ENCODE results near the gene APBB1IP. TPM values are rescaled to one million over a fixed set of nuclear protein-coding genes. Genes with fewer than 3 reads are reported as not detected.
"Not testable (repeated sequence)": the region's sequence is repeated elsewhere in the genome, so short reads cannot be mapped to it uniquely, and the experiment has no call there.

APBB1IP gene
- total RNA-seq, 1 donor from 2014 or later: under 0.01 TPM

GRCh38 chr10:26555719-26556368 is 117.7 kb downstream of the APBB1IP start:
- DNase-seq (ENCODE audit: low read depth in 2 of 2): no peak

GRCh38 chr10:26556748-26557640 is 118.9 kb downstream of the APBB1IP start:
- DNase-seq (ENCODE audit: low read depth in 2 of 2): peak; percentile 27 to 54

- DNase-seq (ENCODE audit: low read depth in 2 of 2): no peak
These were observed 119.5 kb downstream of the APBB1IP start for GRCh38 chr10:26557641-26558014.

GRCh38 chr10:26566525-26567350 is 128.6 kb downstream of the APBB1IP start:
- DNase-seq (ENCODE audit: low read depth in 2 of 2): no peak

- no peak for DNase-seq (ENCODE audit: low read depth in 2 of 2)
These were observed 129.2 kb downstream of the APBB1IP start for GRCh38 chr10:26567351-26567721.

- no peak for DNase-seq (ENCODE audit: low read depth in 2 of 2)
These were observed 133.5 kb downstream of the APBB1IP start for GRCh38 chr10:26571655-26572054.

- DNase-seq (ENCODE audit: low read depth in 2 of 2): no peak
These were observed 135.5 kb downstream of the APBB1IP start for GRCh38 chr10:26573674-26574073.

- DNase-seq (ENCODE audit: low read depth in 2 of 2): no peak
These were observed 136.6 kb downstream of the APBB1IP start for GRCh38 chr10:26574783-26575182.

GRCh38 chr10:26578371-26578770 is 140.2 kb downstream of the APBB1IP start:
- DNase-seq (ENCODE audit: low read depth in 2 of 2): not testable (repeated sequence)

- no peak for DNase-seq (ENCODE audit: low read depth in 2 of 2)
These were observed 141.3 kb downstream of the APBB1IP start for GRCh38 chr10:26579256-26580063.

GRCh38 chr10:26586211-26586610 is 148.1 kb downstream of the APBB1IP start:
- DNase-seq (ENCODE audit: low read depth in 2 of 2): no peak

- DNase-seq (ENCODE audit: low read depth in 2 of 2): no peak
These were observed 150.5 kb downstream of the APBB1IP start for GRCh38 chr10:26588611-26589010.

GRCh38 chr10:26589813-26590212 is 151.7 kb downstream of the APBB1IP start:
- not testable (repeated sequence) for DNase-seq (ENCODE audit: low read depth in 2 of 2)

GRCh38 chr10:26593896-26594295 is 155.8 kb downstream of the APBB1IP start:
- DNase-seq (ENCODE audit: low read depth in 2 of 2): no peak

- DNase-seq (ENCODE audit: low read depth in 2 of 2): peak in 1 of 2 donors; percentile 10
These were observed 165.1 kb downstream of the APBB1IP start for GRCh38 chr10:26603283-26603682.

GRCh38 chr10:26604320-26605093 is 166.4 kb downstream of the APBB1IP start:
- DNase-seq (ENCODE audit: low read depth in 2 of 2): not testable (repeated sequence)

GRCh38 chr10:26606389-26606877 is 168.3 kb downstream of the APBB1IP start:
- peak; percentile 1 to 2 for DNase-seq (ENCODE audit: low read depth in 2 of 2)

GRCh38 chr10:26612151-26612915 is 174.2 kb downstream of the APBB1IP start:
- no peak for DNase-seq (ENCODE audit: low read depth in 2 of 2)
